ENCODE measurements around the gene TSPAN9.

GRCh38 chr12:3256103-3256631, 179.0 kb downstream of the TSPAN9 start:
- TF ChIP-seq REST (IDR thresholded peaks at IDR 0.05; ENCODE audit: insufficient read depth in 1 of 2, low read depth in 2 of 2, low read length in 2 of 2), result no peak
- no peak for TF ChIP-seq POLR2AphosphoS5 (IDR thresholded peaks at IDR 0.05; ENCODE audit: low read depth, low read length)
- no peak for TF ChIP-seq FOXP2 (optimal IDR thresholded peaks at IDR 0.05; ENCODE audit: borderline replicate concordance, extremely low read depth, extremely low read length, insufficient read depth)
- TF ChIP-seq SIN3A (IDR thresholded peaks at IDR 0.05; ENCODE audit: borderline replicate concordance, insufficient read depth, low read length), result no peak
- TF ChIP-seq TAF1 (IDR thresholded peaks at IDR 0.05; ENCODE audit: borderline replicate concordance, insufficient read depth, low read length), result no peak
